ENCODE data around the gene RRP36.

RRP36 gene

DNA sequence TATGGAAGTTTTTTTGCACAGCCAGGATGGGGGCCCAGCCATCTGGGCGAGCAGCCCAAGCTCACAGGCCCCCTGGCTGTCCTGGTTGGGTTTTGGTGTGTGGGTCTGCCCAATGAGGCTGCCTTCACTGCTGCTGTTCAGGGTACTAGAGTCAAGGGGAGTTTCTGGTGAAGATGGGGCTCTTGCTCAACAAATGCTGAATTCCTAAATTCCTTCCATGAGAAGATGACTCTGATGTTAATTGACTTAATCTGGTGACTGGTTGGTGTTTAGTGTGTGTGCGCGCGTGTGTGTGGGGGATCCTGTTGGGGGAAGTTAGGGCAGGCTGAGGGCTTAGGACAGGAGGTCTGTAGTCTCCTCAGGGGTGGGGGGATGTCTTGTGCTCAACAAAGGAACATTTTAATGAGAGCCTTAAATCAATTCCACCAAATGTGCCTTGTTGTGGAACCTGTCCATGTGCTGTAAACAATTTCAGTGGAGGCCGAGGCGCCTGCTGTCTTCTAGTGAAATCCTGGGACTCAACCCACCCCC, 56.6 kb downstream of the RRP36 start:
- no peak for DNase-seq (ENCODE audit: low spot score)
- TF ChIP-seq, protein P1, sequence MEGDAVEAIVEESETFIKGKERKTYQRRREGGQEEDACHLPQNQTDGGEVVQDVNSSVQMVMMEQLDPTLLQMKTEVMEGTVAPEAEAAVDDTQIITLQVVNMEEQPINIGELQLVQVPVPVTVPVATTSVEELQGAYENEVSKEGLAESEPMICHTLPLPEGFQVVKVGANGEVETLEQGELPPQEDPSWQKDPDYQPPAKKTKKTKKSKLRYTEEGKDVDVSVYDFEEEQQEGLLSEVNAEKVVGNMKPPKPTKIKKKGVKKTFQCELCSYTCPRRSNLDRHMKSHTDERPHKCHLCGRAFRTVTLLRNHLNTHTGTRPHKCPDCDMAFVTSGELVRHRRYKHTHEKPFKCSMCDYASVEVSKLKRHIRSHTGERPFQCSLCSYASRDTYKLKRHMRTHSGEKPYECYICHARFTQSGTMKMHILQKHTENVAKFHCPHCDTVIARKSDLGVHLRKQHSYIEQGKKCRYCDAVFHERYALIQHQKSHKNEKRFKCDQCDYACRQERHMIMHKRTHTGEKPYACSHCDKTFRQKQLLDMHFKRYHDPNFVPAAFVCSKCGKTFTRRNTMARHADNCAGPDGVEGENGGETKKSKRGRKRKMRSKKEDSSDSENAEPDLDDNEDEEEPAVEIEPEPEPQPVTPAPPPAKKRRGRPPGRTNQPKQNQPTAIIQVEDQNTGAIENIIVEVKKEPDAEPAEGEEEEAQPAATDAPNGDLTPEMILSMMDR (IDR thresholded peaks at IDR 0.05; ENCODE audit: extremely low read depth, missing control alignments): no peak

DNA sequence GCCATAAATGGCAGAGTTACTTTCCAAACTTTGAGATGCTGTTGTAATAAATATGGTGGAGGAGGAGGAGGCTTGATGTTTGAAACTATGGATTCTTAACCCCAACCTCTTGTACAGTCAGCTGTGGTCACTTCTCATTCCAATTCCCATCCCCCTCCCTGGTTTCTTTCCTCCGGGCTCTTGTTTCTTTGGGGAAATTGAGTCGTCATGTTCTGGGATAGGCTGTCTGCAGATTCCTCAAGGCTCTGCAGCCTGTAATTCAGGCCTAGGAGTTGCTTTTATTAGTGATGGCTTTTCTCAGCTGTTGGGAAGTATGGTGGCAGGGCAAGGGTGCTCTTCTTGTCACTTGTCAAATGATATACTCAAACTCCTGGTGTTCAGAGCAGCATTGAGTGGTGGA, 57.3 kb downstream of the RRP36 start:
- TF ChIP-seq, protein P1 (IDR thresholded peaks at IDR 0.05; ENCODE audit: extremely low read depth, missing control alignments): no peak
- no peak for DNase-seq (ENCODE audit: low spot score)
